Right atrium auricular region (tissue), 2 donors: ENCODE results near the gene ACADVL. TPM values are rescaled to one million over a fixed set of nuclear protein-coding genes. Genes with fewer than 3 reads are reported as not detected.

Experiments
- DNase-seq: peaks from one replicate; pipeline ENCODE4 v3.0.0-alpha.2; 2019; ENCODE audit warnings: low spot score
- H3K27ac ChIP-seq, 2 donors: fragments of 200-600 bp; sonication (generic); 1 replicate in 1 of 2; 2 replicates in 1 of 2; pipeline ENCODE4 v1.5.1; 2016 to 2019
- H3K27me3 ChIP-seq, 2 donors: fragments of 200-600 bp; sonication (generic); one replicate each; pipeline versions ENCODE4 v1.5.1 to v1.6.0; 2017 to 2019
- H3K36me3 ChIP-seq: fragments of 200-600 bp; sonication (generic); one replicate; pipeline ENCODE4 v1.5.1; 2016
- H3K4me1 ChIP-seq, 2 donors: fragments of 200-600 bp; sonication (generic); one replicate each; pipeline versions ENCODE4 v1.5.1 to v1.6.0; 2017 to 2019
- H3K4me3 ChIP-seq, 2 donors: fragments of 200-600 bp; sonication (generic); 1 replicate in 1 of 2; 2 replicates in 1 of 2; pipeline ENCODE4 v1.5.1; 2017 to 2019; ENCODE audit warnings: mild to moderate bottlenecking in 1 of 2, moderate library complexity in 1 of 2
- H3K9me3 ChIP-seq, 2 donors: fragments of 200-600 bp; sonication (generic); one replicate each; pipeline ENCODE4 v1.5.1; 2019
- total RNA-seq, 2 donors: library from RNA; depleted of rRNA; stranded (reverse); fragments of >200 nt; gene quantifications; one replicate each; pipeline ENCODE4 v1.1.0, GENCODE V29; 2016
- TF ChIP-seq, protein P1 (sequence below), 2 donors: fragments of 200-600 bp; sonication (generic); IDR thresholded peaks; one replicate each; pipeline ENCODE4 v1.5.1; 2019; ENCODE audit warnings: antibody characterized with exemption in 2 of 2

ACADVL gene
- total RNA-seq, 2 donors from 2014 or later = 695 to 758 TPM

DNA sequence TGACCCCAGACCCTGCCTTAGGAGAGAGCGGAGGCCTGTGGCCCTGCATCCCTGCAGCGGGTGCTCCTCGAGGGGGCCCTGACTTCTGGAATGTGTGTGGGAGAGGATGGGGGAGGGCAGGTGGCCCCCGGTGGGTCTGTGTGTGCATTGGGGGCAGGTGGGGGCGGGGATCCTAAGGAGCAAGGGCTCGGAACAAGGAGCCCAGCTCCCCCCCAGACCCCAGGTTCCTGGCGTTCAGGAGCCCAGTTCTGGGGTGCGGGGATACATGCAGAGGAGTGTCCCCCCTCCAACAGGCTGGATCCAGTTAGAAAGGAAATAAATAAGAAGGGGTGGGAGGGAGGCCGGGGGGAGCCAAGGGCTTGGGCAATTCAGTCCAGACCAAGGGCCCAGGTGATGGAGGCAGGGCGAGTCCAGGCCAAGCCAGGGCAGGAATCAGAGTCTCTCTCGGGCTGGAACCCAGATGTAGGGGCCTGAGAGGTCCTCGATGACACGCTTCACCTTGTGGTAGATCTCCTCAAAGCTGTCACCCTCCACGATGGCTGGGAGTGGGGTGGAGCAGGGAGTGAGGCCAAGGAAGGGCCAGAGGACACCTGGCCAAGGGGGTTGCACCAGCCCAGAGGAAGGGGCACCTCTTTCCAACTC lies 29.3 kb upstream of the ACADVL start:
- H3K9me3 ChIP-seq = no peaks in the 10 kb centered on the region
- H3K36me3 ChIP-seq = peaks cover 20% of the 10 kb centered on the region
- H3K27ac ChIP-seq = no peak overlapping the region

DNA sequence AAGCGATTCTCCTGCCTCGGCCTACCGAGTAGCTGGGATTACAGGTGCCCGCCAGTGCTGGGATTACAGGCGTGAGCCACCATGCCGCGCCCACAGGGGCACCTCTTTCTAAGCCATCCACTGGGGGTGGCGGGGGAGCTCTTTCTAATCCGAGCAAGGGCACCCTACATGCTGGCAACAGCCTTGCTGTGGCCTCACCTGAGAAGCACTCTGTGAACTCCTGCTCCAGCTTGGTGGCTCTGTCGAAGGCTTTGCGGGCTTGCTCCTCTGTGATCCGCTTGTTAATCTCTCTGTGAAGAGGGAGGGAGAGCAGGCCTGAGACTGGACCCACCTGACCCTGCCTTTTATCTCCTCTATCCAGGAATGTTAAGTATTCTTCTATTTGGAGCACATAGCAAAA lies 28.7 kb upstream of the ACADVL start:
- peaks cover 27% of the 10 kb centered on the region for H3K36me3 ChIP-seq
- TF ChIP-seq, protein P1, sequence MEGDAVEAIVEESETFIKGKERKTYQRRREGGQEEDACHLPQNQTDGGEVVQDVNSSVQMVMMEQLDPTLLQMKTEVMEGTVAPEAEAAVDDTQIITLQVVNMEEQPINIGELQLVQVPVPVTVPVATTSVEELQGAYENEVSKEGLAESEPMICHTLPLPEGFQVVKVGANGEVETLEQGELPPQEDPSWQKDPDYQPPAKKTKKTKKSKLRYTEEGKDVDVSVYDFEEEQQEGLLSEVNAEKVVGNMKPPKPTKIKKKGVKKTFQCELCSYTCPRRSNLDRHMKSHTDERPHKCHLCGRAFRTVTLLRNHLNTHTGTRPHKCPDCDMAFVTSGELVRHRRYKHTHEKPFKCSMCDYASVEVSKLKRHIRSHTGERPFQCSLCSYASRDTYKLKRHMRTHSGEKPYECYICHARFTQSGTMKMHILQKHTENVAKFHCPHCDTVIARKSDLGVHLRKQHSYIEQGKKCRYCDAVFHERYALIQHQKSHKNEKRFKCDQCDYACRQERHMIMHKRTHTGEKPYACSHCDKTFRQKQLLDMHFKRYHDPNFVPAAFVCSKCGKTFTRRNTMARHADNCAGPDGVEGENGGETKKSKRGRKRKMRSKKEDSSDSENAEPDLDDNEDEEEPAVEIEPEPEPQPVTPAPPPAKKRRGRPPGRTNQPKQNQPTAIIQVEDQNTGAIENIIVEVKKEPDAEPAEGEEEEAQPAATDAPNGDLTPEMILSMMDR (IDR thresholded peaks at IDR 0.05) = no peak
- no peak for DNase-seq

More for the DNA sequence above, 29.3 kb upstream of the ACADVL start:
- TF ChIP-seq, protein P1 (IDR thresholded peaks at IDR 0.05) = no peak
- Histone ChIP-seq H3K4me1 (no peaks in the 10 kb centered on the region), H3K27me3 (no peaks in the 10 kb centered on the region), H3K4me3 (no peak overlapping the region)
- no peak for DNase-seq

DNA sequence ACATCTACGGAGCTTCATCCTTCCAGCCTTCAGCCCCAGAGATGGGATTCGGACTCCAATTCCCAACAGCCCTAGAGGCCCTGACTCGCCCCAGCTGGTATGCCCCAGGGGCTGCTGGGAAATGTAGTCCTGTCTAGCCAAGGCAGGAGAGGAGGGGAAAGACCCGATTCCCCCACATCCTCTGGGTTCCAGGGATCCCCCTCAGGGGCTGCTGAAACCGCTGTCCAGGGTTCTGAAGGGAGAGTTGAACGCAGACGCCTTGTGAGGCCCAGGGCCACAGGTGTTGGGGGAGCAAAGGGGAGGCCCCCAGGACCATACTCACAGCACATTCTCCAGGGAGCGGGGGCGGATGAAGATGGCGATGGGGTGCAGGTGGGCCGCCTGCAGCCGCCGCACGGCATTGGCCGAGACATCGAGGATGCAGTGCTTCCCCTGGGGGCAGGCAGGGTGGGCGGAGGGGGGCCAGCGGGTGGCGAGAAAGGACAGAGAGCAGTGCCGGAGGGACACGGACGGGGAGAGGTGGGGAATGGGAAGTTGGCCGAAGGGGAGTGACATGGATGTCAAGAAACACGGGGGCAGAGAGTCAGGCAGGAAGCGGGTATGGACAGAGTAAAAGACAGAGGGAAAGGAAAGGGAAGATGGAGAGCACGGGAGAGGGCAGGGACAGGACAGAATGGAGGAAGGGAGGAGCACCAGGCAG lies 28.0 kb upstream of the ACADVL start:
- DNase-seq = no peak
- peaks cover 33% of the 10 kb centered on the region for H3K36me3 ChIP-seq
- no peaks in the 10 kb centered on the region for H3K27me3 ChIP-seq
- no peak overlapping the region for H3K4me3 ChIP-seq
- no peaks in the 10 kb centered on the region for H3K9me3 ChIP-seq
- no peak overlapping the region for H3K27ac ChIP-seq
- TF ChIP-seq, protein P1 (IDR thresholded peaks at IDR 0.05) = no peak
- no peaks in the 10 kb centered on the region for H3K4me1 ChIP-seq

More for the DNA sequence above, 28.7 kb upstream of the ACADVL start:
- Histone ChIP-seq H3K27ac (no peak overlapping the region), H3K4me3 (no peak overlapping the region), H3K27me3 (no peaks in the 10 kb centered on the region), H3K9me3 (no peaks in the 10 kb centered on the region), H3K4me1 (no peaks in the 10 kb centered on the region)

DNA sequence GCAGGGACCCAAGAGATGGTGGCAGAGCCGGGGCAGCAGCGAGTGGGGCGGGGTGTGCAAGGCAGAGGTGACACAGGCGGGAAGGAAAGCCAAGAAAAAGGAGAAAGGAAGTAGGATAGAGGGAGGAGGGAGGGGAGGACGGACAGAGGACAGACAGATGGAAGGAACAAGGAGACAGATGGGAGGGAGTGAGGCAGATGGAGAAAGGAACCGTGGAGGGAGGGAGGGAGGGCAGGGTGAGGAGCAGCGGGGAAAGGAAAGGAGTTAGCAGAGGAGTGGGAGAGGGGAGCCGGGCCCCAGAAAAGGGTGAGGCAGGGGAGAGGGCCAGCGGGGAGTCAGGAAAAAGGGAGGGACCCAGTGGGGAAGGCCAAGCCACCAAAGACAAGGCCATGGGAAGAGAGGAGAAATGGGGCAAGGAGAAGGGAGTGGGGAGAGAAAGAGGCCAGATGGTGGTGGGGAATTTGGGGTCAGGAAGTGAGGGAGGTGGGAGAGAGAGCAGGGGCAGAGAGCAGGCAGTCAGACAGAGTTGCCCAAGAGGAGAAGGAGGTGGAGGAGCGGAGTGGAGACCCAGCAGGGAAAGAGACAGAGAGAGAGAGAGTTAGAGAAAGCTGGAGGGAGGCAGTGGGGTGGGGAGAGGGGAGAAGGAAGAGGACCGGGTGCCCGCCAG lies 27.3 kb upstream of the ACADVL start:
- H3K9me3 ChIP-seq = no peaks in the 10 kb centered on the region
- H3K4me3 ChIP-seq = no peak overlapping the region
- peaks cover 36% of the 10 kb centered on the region for H3K36me3 ChIP-seq
- H3K4me1 ChIP-seq = no peaks in the 10 kb centered on the region
- no peak for DNase-seq
- TF ChIP-seq, protein P1 (IDR thresholded peaks at IDR 0.05) = no peak
- H3K27ac ChIP-seq = no peak overlapping the region
- H3K27me3 ChIP-seq = no peaks in the 10 kb centered on the region

DNA sequence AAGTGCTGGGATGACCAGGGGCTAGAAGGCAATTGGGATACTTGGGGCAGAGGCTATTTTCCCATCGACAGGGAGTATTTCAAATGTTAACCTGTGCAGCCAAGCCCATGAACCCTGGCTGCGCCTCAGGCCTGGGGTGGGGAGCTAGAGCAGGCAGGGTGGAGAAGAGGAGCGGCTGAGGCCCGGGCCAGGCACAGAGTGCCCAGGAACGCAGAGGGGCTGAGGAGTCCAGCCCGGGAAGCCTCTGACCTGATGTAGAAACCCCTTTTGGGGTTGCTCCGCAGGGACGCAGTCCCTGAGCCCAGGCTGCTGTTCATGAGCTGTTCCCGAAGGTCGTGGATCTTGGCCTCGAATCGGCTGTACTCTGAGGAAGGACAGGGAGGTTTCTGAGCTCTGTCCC lies 23.8 kb upstream of the ACADVL start:
- no peak for DNase-seq
- peaks cover 42% of the 10 kb centered on the region for H3K36me3 ChIP-seq
- TF ChIP-seq, protein P1 (IDR thresholded peaks at IDR 0.05) = no peak

More for the DNA sequence above, 23.8 kb upstream of the ACADVL start:
- Histone ChIP-seq H3K9me3 (no peaks in the 10 kb centered on the region), H3K4me1 (no peaks in the 10 kb centered on the region), H3K4me3 (no peak overlapping the region), H3K27me3 (no peaks in the 10 kb centered on the region), H3K27ac (no peak overlapping the region)
